HEK293T (cell line): Measurements from ENCODE around the gene P4HA1.

Experiments used
- BHLHE40 ChIP-seq: fragments of 450-650 bp; IDR thresholded peaks from 2 replicates; pipeline ENCODE4 v1.6.1; 2016; ENCODE audit warnings: mild to moderate bottlenecking, moderate library complexity, borderline replicate concordance
- CTBP1 ChIP-seq: fragments of 450-650 bp; IDR thresholded peaks from 2 replicates; pipeline ENCODE4 v1.6.1; 2016; ENCODE audit warnings: borderline replicate concordance
- FOXA1 ChIP-seq: fragments of 450-650 bp; IDR thresholded peaks from 2 replicates; pipeline ENCODE4 v1.6.1; 2016; ENCODE audit warnings: mild to moderate bottlenecking
- FOXK2 ChIP-seq: fragments of 450-650 bp; IDR thresholded peaks from 2 replicates; pipeline ENCODE4 v1.6.1; 2016; ENCODE audit warnings: mild to moderate bottlenecking
- FOXM1 ChIP-seq: fragments of 450-650 bp; IDR thresholded peaks from 2 replicates; pipeline ENCODE4 v1.6.1; 2017; ENCODE audit warnings: mild to moderate bottlenecking, borderline replicate concordance
- NFRKB ChIP-seq: fragments of 450-650 bp; IDR thresholded peaks from 2 replicates; pipeline ENCODE4 v1.6.1; 2016; ENCODE audit warnings: mild to moderate bottlenecking, moderate library complexity

DNA sequence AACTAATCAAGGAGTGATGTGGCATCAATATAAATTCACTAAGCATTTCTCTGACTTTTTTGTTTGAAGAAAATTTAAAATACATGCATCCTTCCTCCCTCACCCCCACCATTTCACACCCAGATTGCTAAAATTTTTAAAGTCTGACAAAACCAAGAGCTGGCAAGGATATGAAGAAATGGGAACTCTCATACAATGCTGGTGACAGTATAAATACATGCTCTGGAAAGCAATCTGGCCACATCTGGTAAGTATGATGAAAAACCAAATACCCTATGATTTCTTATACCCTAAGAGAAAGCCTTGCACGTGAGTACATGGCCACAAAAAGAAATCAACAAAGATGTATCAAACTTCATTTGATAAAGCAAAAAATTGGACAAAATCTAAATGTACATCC is 31.2 kb downstream of the P4HA1 start:
- TF ChIP-seq BHLHE40 (no peak), FOXA1 (no peak), NFRKB (no peak), FOXM1 (no peak), CTBP1 (no peak), FOXK2 (no peak)
